Naive B cell (primary cell): ENCODE results near the gene PIK3C2G. TPM values are rescaled to one million over a fixed set of nuclear protein-coding genes. Genes with fewer than 3 reads are reported as not detected.
"Not testable (repeated sequence)": the region's sequence is repeated elsewhere in the genome, so short reads cannot be mapped to it uniquely, and the experiment has no call there.

Source experiments
- ATAC-seq, 2 donors: fragments of 150-1000 bp; cut with Tn5 transposase; 2 replicates each; pipeline ENCODE4 v1.10.0; 2021; ENCODE audit warnings: low read depth in 2 of 2, mild to moderate bottlenecking in 2 of 2, moderate library complexity in 2 of 2
- DNase-seq: peaks from one replicate; pipeline ENCODE4 v3.0.0; 2022
- H3K27ac Mint-ChIP-seq, 6 donors: one replicate each; pipeline ENCODE4 v1.8.0; 2020 to 2022; ENCODE audit warnings: mild to moderate bottlenecking in 6 of 6, mixed read lengths in 6 of 6, moderate library complexity in 5 of 6, inconsistent platforms in 2 of 6
- H3K27me3 Mint-ChIP-seq, 3 donors: one replicate each; pipeline ENCODE4 v1.8.0; 2021 to 2022; ENCODE audit warnings: mixed read lengths in 3 of 3, mild to moderate bottlenecking in 1 of 3
- H3K36me3 Mint-ChIP-seq, 2 donors: one replicate each; pipeline ENCODE4 v1.8.0; 2020 to 2022; ENCODE audit warnings: mixed read lengths in 2 of 2, inconsistent platforms in 1 of 2, mild to moderate bottlenecking in 1 of 2
- H3K4me1 Mint-ChIP-seq, 3 donors: one replicate each; pipeline ENCODE4 v1.8.0; 2020 to 2022; ENCODE audit warnings: mixed read lengths in 3 of 3, inconsistent platforms in 1 of 3, mild to moderate bottlenecking in 1 of 3, moderate library complexity in 1 of 3
- H3K4me3 Mint-ChIP-seq, 8 donors: one replicate each; pipeline ENCODE4 v1.8.0; 2020 to 2022; ENCODE audit warnings: mild to moderate bottlenecking in 8 of 8, mixed read lengths in 8 of 8, moderate library complexity in 8 of 8, inconsistent platforms in 2 of 8
- H3K9me3 Mint-ChIP-seq, 7 donors: one replicate each; pipeline ENCODE4 v1.8.0; 2020 to 2022; ENCODE audit warnings: mixed read lengths in 7 of 7, mild to moderate bottlenecking in 5 of 7, inconsistent platforms in 2 of 7, moderate library complexity in 1 of 7
- polyA plus RNA-seq, 6 donors: library from polyadenylated mRNA; unstranded; fragments of 300-500 nt; fragmentation: Illumina TruSeq; gene quantifications; one replicate each; pipeline ENCODE4 v1.2.3, GENCODE V29; 2021; ENCODE audit warnings: low read depth in 6 of 6

The PIK3C2G gene
- polyA plus RNA-seq, 6 donors from 2014 or later, result not detected

DNA sequence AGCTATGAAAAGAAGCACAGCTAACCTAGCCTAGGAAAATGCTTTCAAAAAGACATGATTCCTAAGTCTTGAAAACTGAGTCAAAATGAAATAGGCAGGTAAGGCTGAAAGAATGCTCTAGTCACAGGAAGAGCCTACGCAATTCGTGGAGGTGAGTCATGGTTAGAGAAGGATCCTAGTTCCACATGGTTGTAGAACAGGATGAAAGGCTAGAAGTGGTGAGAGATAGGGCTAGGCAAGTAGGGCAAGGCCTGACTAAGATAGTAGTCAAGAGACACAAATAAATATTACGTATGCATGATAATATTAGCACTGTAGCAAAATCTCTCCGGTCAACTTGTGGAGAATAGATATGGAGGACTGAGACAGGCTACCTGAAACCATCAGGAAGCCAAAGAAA lies 429.3 kb downstream of the PIK3C2G start:
- Mint-ChIP-seq H3K4me3 (no peak overlapping the region), H3K27ac (no peak overlapping the region), H3K27me3 (no peaks in the 10 kb centered on the region), H3K36me3 (no peaks in the 10 kb centered on the region), H3K4me1 (no peaks in the 10 kb centered on the region), H3K9me3 (peaks cover 0 to 13% (median 4%) of the 10 kb centered on the region in 7 donors)
- ATAC-seq (no peak), DNase-seq (no peak)

DNA sequence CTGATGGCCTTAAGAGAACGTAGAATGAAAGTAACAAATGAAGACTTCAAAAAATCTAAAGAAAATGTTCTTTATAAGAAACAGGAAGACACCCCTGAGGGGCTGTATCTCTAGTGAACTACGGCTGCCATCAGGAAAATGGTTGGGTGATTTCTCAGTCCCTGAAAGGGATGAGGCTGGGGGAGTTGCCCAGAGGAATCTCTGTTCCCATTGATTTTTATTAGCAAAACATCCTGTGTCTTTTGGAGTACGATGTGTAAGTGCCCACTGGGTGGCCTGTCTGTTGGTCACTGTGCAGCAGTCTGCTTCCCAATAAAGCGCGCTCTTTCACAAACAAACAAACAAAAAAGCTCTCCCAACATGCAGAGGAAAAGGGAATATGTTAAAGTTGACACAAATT lies 432.7 kb downstream of the PIK3C2G start:
- DNase-seq, H3K36me3 Mint-ChIP-seq, H3K27me3 Mint-ChIP-seq, H3K27ac Mint-ChIP-seq, H3K4me3 Mint-ChIP-seq, ATAC-seq, H3K4me1 Mint-ChIP-seq: not testable (repeated sequence)
- peaks cover 0 to 13% (median 2%) of the 10 kb centered on the region in 7 donors for H3K9me3 Mint-ChIP-seq

DNA sequence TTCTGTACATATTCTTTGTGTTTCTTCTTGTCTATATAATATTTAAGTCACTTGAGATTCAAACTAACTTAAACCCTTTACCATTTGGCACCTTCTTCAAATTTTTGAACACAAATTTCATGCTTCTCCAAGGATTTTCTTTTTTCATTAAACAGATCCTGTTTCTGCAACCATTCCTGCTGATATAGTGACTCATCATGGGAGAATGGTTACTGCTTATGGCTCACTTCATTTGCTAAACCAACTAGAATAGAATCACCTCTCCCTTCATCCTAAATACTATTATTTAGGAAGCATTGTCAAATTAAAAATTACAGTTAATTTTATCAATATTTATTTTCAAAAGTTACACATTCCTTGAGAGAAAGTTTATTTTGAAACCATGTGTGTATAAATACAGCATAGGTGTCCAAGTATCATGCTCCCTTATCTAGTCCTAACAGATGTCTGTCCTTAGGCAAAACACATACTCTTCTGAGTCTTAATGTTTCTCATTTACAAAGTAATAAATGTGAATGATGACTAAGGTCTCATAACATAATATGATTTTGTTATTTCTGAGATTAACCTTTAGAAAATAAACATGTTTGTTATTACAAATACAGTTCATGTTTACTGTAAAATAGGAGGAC lies 435.8 kb downstream of the PIK3C2G start:
- ATAC-seq (no peak), DNase-seq (no peak)
- no peak overlapping the region for H3K27ac Mint-ChIP-seq
- no peaks in the 10 kb centered on the region for H3K36me3 Mint-ChIP-seq
- no peaks in the 10 kb centered on the region for H3K4me1 Mint-ChIP-seq
- peaks cover 0 to 8% (median 3%) of the 10 kb centered on the region in 7 donors for H3K9me3 Mint-ChIP-seq
- H3K4me3 Mint-ChIP-seq, result no peak overlapping the region
- no peaks in the 10 kb centered on the region for H3K27me3 Mint-ChIP-seq

Other genes starting within 250 kb of the PIK3C2G start
- gene RERGL, start 171.3 kb upstream of the PIK3C2G start, polyA plus RNA-seq, result not detected